HS-27A (cell line): ENCODE measurements around the gene HEXD.
"Not testable (repeated sequence)": the region's sequence is repeated elsewhere in the genome, so short reads cannot be mapped to it uniquely, and the experiment has no call there.

ENCODE experiments used
- DNase-seq: peaks from one replicate; pipeline ENCODE4 v3.0.0-alpha.2; 2012; ENCODE audit warnings: low read depth, missing footprints

Gene HEXD

DNA sequence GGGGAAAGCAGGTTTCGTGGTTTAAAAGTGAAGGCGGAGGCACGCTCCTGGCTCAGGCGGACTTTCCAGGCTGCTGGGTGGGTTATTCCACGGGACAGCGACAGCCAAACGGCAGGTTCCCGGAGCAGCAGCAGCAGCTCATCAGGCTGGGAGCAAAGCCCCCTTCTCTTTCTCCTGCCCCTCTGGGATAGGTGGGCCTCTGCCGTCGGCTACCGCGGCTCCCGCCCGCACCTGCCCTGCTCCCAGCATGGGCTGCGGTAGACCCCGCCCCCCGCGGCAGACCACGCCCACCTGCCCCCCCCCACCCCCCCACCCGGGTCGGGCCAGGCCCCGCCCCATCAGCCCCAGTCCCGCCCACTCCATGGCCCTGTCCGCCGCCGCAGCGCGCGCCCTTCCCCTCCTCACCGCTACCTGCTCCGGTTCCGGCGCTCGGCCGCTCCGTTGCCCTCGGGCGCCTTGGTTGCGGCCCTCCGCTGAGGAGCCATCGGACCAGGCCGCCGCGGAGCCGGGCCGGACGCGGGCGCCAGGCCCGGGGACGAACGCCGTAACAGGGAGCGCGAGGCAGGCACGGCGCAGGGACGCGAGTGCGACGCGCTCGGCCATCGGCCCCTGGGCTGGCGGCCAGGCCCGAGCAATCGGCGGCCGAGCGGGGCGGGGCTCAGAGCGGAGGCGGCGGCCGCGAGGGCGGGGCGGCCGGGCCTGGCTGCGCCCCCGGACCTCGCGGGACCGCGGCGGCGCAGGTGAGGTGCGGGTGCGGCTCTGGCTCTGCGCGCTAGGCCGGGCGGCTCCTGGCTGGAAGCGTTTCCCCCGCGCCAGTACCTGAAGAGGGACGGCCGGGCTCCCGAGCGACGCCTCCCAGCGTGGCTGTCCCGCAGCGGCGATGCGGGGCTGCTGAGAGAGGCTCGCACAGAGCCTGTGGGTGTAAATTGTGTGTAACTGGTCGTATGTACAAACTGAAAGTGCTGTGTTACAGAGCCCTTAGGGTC, at the start of gene HEXD, which contains the start of gene OGFOD3:
Gene HEXD, plus strand, starts transcription at position 347 of the 986 bp plus-strand sequence. CDS start 1,453 bp downstream, outside the sequence.
Gene OGFOD3, minus strand, starts transcription at position 586 of the 986 bp plus-strand sequence. Its CDS starts 101 bp downstream, at position 485.
- peak; percentile 24 for DNase-seq

DNA sequence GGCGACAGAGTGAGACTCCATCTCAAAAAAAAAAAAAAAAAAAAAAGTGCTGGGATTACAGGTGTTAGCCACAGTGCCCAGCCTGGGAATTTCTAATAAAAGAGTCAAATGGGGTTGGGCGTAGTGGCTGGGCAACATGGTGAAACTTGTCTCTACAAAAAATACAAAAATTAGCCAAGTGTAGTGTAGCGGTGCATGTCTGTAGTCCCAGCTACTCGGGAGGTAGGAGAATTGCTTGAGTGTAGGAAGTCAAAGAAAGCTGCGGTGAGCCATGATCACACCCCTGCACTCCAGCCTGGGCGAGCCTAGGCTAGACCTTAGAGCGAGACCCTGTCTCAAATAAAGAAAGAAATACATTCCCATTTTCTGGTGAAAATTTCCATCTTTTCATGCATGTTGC, 48.9 kb upstream of the HEXD start:
- no peak for DNase-seq

DNA sequence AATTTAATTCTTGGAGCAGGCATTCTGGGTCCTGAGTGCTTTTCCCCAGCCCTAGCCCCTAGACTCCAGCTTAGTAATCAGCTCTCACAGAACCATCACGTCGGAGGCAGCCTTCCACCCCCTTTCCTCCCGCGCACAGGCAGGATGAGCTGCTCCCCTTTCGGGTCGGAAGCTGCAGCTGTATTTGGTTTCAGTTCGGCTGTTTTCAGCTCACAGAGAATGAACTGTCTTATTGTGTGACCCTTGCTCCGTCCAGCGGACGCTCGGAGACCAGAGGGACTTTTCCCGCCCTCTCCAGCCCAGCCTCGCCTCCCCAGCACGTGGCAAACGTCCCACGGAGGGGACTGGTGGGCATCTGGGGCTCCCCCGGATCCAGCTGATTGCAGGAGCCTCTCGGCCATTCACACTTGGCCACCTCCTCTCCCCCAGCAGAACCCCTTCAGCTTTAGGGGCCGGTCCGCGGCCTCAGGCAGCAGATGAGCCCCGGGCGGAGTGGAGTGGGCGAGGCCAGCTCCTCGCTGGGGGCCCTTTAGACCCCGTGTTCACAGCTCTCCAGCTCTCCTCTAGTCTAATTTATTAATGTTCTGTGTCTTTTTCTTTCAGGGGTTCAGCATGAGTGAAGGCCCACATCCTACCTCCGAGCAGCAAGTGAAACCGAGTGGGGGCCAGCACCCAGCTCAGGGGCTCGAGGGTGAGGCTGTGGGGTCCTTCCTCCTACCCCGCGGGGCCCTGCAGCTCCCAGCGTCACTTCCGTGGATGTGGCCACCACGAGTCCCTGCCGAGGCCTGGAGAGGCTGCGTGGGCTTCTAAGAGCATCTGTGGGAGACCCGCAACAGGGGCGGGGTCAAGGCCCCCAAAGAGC, 47.4 kb upstream of the HEXD start:
- no peak for DNase-seq

DNA sequence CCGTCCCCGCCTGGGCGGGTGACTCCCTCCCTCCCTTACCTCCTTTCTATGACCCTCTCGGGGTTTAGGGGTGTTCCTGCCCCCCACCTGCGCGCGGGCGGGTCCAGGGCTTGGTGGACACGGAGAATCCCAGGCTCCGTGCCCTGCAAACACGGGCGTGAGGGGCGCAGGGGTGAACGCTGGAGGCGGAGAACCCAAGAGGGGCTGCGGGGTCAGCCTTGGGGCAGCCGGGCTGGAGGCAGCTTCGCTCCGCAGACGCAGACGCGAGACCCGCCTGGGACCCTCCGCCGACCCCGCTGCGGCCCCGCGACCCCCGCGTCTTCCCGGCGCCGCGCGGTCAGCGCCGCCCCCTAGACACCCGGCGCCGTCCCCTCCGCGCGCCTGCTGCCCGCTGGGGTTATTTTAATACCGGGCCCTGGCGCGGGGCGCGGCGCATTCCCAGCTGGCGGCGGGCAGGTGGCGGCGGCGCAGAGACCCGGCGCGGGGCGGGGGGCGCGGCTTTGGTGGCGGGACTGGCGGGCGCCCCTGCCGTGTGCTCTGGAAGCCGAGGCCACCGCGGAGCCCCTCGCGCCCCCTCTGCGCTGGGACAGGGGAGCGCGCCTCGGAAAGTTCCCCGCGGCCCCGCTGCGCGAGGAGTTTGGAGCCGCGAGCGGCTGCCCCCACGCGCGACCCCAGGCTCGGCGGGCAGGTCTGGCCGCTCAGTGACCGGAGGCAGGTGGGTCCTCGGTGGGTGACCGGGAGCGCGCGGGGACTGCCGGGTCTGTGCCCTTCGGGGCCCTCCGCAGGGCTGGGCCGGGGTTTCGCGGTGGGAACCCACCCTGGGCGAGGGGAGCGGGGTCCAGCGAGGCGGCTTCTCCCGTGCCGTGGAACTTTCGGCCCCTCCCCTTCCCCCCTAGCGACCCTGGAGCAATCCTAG, 46.6 kb upstream of the HEXD start, which contains the start of gene UTS2R:
Gene UTS2R, plus strand, starts transcription at position 433 of the 916 bp plus-strand sequence. CDS start 2,560 bp downstream, outside the sequence.
- DNase-seq = no peak

DNA sequence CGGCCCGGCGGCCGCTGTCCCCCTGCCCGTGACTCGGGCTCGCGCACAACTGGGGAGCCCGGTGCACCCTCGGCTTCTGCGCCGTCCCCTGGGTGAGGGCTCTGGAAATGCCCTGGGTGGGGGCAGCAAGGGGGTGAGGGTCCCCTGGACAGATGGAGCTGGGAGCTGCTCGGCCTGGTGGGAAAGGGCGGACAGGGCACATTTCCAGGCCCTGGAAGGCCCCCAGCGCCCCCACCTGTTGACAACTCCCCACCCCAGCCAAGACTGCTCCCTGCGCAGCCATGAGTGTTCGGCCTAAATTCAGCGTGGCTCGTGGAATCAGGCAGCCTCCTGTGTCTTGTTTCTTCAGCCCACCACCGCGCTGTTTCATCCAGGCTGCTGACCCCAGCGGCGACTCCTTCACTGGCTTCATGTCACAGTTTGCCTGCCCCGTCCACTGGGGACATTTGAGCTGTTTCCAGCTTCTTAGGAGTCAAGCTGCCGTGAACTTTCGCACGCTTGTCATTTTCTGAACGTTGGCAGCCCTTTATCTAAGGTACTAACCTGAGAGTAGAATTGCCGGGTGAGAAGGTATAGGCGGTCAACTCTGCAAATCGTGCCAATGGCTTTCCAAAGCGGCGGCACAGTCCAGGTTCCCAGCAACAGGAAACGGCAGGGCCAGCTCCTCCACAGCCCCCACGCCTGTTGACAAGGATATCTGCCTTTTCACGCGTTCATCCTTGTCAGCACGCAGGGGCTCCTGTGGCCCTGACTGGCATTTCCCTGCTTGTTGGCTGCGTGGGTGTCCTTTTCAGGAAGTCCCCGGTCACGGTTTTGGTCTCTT, 45.7 kb upstream of the HEXD start:
- no peak for DNase-seq

DNA sequence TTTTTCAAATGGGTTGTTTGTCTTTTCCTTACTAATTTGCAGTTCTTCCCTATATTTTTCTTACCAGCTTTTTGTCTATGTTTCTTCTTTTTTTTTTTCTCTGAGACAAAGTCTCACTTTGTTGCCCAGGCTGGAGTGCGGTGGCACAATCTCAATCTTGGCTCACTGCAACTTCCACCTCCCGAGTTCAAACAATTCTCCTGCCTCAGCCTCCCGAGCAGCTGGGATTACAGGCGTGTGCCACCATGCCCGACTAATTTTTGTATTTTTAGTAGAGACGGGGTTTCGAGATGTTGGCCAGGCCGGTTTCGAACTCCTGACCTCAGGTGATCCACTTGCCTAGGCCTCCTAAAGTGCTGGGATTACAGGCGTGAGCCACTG, 45.1 kb upstream of the HEXD start:
- DNase-seq = not testable (repeated sequence)

DNA sequence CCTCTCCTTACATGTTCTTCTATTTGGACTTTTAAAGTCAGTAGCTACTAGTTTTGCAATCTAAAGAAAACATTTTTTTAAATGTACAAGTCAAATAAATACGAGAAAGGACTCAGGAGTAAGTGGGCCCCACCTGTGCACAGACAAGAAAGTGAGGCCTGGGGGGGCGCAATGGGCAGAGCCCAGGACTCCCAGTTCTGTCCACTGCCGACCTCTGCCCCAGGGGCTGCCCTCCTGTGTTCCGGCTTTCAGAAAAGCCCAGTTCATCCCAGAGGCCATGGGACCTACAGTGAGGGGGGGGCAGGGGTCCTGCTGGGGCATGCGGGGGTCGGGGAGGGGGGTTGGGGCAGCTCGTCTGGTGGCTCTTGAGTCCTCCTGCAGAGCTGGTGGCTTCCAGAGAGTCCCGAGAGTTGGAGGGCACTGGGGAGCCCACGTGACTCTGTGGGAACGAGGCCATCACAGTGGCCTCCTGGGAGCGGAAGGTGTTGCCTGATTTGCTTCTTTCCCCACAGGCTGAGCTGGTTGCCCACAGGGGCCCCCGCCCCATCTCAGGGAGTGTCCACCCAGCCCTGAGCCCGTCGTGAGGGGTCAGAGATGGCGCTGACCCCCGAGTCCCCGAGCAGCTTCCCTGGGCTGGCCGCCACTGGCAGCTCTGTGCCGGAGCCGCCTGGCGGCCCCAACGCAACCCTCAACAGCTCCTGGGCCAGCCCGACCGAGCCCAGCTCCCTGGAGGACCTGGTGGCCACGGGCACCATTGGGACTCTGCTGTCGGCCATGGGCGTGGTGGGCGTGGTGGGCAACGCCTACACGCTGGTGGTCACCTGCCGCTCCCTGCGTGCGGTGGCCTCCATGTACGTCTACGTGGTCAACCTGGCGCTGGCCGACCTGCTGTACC, 44.2 kb upstream of the HEXD start:
- no peak for DNase-seq

DNA sequence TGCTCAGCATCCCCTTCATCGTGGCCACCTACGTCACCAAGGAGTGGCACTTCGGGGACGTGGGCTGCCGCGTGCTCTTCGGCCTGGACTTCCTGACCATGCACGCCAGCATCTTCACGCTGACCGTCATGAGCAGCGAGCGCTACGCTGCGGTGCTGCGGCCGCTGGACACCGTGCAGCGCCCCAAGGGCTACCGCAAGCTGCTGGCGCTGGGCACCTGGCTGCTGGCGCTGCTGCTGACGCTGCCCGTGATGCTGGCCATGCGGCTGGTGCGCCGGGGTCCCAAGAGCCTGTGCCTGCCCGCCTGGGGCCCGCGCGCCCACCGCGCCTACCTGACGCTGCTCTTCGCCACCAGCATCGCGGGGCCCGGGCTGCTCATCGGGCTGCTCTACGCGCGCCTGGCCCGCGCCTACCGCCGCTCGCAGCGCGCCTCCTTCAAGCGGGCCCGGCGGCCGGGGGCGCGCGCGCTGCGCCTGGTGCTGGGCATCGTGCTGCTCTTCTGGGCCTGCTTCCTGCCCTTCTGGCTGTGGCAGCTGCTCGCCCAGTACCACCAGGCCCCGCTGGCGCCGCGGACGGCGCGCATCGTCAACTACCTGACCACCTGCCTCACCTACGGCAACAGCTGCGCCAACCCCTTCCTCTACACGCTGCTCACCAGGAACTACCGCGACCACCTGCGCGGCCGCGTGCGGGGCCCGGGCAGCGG, 43.4 kb upstream of the HEXD start:
- DNase-seq = no peak

DNA sequence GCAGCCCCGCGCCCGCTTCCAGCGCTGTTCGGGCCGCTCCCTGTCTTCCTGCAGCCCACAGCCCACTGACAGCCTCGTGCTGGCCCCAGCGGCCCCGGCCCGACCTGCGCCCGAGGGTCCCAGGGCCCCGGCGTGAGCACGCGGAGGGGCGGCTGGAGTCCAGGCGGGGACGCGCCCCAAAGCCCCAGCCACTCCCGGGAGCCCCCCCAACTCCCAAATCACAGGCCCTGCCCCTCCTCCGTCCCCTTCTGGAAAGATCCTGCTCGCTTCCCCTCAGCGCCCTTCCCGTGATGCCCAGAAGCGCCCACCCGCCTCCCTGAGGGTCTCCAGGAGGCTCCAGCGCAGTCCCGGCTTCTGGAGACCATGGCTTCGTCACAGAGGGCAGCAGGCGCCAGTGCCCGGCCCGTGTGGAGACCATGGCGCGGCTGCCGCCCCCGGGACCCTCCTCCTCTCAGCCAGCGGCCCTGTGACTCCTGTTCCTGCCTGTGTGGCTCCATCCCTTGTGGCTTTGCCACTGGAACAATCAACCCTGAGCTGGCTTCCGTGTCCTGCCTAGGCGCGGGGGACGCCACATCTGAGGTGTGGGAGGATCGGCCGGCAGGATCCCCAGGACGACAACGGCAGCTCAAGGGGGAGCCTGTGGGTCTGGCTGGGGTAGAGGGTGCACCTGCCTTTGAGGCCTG, 42.6 kb upstream of the HEXD start:
- no peak for DNase-seq

DNA sequence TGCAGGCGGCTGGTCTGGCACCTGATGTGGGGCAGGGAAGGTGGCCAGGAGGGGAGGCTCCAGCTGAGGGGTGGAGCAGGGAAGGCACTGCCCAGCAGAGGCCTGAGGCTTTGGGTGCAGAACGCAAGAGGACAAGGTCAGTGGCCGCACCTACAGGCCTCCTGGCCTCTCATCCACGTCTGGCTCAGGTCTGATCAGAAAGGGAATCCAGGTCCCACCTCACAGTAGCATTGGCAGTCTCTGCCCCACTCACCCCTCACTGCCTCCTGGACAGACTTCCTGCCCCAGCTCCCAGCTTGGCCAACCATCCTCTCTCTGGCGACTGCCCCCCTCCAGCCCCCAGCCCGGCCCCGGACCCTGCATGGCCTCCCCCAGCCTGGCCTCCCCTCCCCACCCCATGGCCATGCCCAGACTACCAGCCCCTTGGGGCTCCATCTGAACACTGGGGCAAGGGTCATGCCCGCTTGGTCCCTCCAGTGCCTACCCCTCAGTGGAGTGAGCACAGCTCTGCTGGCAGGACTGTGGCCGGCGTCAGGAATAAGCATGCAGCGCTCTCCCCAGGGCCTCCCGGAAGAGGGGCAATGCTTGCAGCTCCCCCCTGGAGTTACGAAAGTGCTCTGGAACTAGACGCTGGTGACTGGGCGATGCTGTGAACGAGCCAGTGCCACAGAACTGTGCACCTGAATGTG, 42.0 kb upstream of the HEXD start:
- DNase-seq = no peak

DNA sequence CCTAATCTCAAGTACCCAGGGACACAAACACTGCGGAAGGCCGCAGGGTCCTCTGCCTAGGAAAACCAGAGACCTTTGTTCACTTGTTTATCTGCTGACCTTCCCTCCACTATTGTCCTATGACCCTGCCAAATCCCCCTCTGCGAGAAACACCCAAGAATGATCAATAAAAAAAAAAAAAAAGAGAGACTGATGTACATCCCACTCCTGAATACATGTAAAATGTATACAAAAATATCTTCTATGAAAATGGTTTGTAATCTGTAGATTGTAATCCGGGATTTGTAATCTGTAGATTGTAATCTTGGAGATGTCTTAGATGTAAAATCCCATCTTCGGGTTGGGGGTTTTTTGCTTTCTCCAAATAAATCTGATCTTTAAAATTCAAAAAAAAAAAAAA, 40.9 kb upstream of the HEXD start:
- not testable (repeated sequence) for DNase-seq

DNA sequence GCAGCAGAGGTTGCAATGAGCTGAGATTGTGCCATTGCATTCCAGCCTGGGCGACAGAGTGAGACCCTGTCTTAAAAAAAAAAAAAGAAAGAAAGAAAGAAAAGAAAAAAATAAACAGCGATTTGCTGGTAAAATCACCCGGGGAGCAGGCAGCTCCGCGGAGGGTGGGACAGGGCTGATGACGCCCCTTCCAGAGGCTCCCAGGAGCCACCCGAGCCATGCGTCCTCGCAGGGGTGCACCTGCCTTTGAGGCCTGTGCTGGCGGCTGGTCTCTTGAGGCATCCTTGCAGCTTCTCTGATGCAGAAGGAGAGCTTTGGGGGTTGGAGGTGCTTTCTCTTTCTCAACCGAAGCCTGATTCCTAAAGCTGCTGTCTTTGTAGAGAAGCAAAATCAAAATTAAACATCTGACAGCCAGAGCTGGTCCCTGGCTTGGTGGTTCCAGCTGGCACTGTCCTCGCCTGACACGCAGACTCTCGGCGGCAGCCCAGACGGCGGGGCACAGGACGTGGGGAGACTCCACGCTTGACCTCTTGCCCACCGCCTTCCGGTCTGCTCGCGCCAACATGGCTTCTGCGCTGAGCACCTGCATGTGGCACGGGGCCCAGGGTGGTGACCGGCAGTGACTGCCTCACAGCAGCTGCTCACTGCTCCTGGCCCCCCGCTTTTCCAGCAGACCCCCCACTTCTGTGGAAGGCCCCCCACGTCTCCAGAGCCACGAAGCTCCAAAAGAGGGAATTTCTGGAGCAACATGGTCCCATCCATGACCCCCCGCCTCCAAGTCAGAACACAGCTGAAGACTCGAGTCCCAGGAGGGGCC, 40.0 kb upstream of the HEXD start:
- no peak for DNase-seq

DNA sequence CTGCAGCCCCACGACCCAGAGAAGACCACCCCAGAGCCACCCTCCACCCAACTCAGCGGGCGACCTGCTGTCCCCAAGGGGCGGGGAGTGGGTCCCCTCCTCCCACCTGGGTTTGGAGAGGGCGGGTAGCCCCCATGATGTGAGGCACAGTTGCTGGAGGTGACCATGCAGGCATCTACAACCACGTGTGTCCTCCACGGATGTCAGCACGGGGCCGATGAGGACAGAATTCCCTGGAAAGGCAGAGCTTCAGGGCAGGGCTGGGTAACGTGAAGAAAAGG, 39.5 kb upstream of the HEXD start:
- DNase-seq = no peak

DNA sequence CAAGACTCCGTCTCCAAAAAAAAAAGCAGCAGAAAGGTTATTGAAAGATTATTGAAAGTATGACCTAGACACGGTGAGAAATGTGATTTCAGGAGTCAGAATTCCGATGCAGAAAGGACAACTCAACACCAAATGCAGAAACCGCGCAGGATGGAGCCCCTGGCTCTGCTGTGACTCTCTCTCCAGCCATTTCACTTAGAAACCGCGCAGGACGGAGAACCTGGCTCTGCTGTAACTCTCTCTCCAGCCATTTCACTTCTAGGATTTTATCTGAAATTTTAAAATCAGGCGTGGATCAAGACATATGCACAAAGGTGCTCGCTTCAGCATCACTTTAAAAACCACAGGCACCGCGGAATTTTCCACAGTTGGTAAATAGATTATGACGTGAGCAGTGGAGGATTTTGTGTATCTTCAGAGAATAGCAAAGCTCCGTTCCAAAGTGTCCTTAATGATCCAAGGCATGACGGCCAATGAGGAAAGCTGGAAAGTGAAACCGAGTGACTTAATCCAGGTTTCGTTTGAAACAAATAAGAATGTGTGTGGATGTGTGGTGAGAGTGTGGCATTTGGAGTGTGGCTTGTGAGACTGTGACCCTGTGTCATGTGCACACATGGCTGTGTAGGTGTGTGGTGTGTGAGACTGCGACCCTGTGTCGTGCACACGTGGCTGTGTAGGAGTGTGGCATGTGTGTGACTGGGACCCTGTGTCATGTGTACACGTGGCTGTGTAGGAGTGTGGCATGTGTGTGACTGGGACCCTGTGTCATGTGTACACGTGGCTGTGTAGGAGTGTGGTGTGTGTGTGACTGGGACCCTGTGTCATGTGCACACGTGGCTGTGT, 37.1 kb upstream of the HEXD start:
- DNase-seq = no peak

DNA sequence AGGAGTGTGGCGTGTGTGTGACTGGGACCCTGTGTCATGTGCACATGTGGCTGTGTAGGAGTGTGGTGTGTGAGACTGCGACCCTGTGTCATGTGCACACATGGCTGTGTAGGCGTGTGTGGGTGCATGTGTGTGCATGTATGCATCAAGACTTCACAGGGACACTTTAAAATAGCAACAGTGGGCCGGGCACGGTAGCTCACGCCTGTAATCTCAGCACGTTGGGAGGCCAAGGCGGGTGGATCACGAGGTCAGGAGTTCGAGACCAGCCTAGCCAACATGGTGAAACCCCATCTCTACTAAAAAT, 36.5 kb upstream of the HEXD start:
- not testable (repeated sequence) for DNase-seq

DNA sequence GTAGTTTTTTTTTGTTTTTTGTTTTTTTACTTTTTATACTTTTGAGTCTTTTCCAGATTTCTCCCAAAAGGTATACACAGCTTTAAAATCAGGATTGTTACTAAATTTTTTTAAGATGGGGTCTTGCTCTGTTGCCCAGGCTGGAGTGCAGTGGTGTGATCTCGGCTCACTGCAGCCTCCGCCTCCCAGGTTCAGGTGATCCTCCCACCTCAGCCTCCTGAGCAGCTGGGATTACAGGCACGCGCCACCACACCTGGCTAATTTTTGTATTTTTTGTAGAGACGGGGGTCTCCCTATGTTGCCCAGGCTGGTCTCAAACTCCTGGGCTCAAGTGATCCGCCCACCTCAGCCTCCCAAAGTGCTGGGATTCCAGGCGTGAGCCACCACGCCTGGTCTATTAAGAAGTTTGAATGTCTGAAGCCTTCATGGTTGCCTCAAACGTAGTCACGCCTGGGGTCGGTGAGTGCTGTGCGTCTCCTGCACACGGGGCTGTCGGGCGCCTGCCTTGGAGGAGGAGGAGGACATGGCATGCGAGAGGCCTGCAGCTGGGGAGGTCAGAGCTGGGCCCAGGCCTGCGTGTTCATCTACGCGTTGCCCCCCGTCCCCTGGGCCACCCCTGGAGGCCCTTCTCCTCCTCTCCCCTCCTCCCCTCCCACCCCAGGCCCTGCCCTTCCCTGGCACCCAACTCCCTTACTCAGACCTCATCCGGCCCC, 35.8 kb upstream of the HEXD start:
- DNase-seq = not testable (repeated sequence)
